Amniotic epithelial cell (primary cell): ENCODE measurements around the gene MPEG1.

ENCODE experiments used
- DNase-seq: peaks from one replicate; pipeline ENCODE4 v3.0.0-alpha.2; 2010; ENCODE audit warnings: low read depth

Gene MPEG1

GRCh38 chr11:59212744-59213631 is at the start of gene MPEG1:
MPEG1 (minus strand) TSS chr11:59212927; CDS start chr11:59212865, 62 bp downstream.
- DNase-seq, result no peak

- no peak for DNase-seq
Measured at GRCh38 chr11:59262177-59262818, 49.6 kb upstream of the MPEG1 start.

- no peak for DNase-seq
Measured at GRCh38 chr11:59261150-59261549, 48.4 kb upstream of the MPEG1 start.

- DNase-seq, result no peak
Measured at GRCh38 chr11:59259867-59260475, 47.2 kb upstream of the MPEG1 start.

- no peak for DNase-seq
Measured at GRCh38 chr11:59259047-59259446, 46.3 kb upstream of the MPEG1 start.

- no peak for DNase-seq
Measured at GRCh38 chr11:59255281-59255680, 42.6 kb upstream of the MPEG1 start.

GRCh38 chr11:59254286-59254685 is 41.6 kb upstream of the MPEG1 start:
- no peak for DNase-seq

- DNase-seq, result peak; percentile 1
Measured at GRCh38 chr11:59253001-59253400, 40.3 kb upstream of the MPEG1 start.

- DNase-seq, result no peak
Measured at GRCh38 chr11:59249535-59249934, 36.8 kb upstream of the MPEG1 start.

- no peak for DNase-seq
Measured at GRCh38 chr11:59247531-59248227, 35.0 kb upstream of the MPEG1 start.

GRCh38 chr11:59243633-59244032 is 30.9 kb upstream of the MPEG1 start:
- DNase-seq, result no peak

- DNase-seq, result no peak
Measured at GRCh38 chr11:59240322-59240721, 27.6 kb upstream of the MPEG1 start.

GRCh38 chr11:59226396-59226795 is 13.7 kb upstream of the MPEG1 start:
- no peak for DNase-seq

GRCh38 chr11:59225017-59225416 is 12.3 kb upstream of the MPEG1 start:
- no peak for DNase-seq

GRCh38 chr11:59224351-59224928 is 11.7 kb upstream of the MPEG1 start:
- DNase-seq, result peak; percentile 35

- DNase-seq, result peak; percentile 81
Measured at GRCh38 chr11:59223611-59224010, 10.9 kb upstream of the MPEG1 start.

- DNase-seq, result no peak
Measured at GRCh38 chr11:59223177-59223576, 10.4 kb upstream of the MPEG1 start.

- DNase-seq, result peak; percentile 65
Measured at GRCh38 chr11:59222464-59223060, 9.8 kb upstream of the MPEG1 start.

- peak; percentile 83 for DNase-seq
Measured at GRCh38 chr11:59221441-59221840, 8.7 kb upstream of the MPEG1 start.

GRCh38 chr11:59219836-59220235 is 7.1 kb upstream of the MPEG1 start:
- no peak for DNase-seq

GRCh38 chr11:59218893-59219292 is 6.2 kb upstream of the MPEG1 start:
- no peak for DNase-seq

- DNase-seq, result no peak
Measured at GRCh38 chr11:59218319-59218718, 5.6 kb upstream of the MPEG1 start.
